Mucosa of descending colon (tissue), 3 donors: ENCODE results near the gene ADAP1. TPM values are rescaled to one million over a fixed set of nuclear protein-coding genes. Genes with fewer than 3 reads are reported as not detected.
"Not testable (repeated sequence)": the region's sequence is repeated elsewhere in the genome, so short reads cannot be mapped to it uniquely, and the experiment has no call there.

Experiments used
- ATAC-seq: fragments of 200-7000 bp; cut with Tn5 transposase; one replicate; pipeline ENCODE4 v1.9.1; 2020; ENCODE audit warnings: mild to moderate bottlenecking, moderate library complexity
- DNase-seq, 3 donors: peaks; one replicate each; pipeline ENCODE4 v3.0.0-alpha.2; 2020
- H3K36me3 ChIP-seq: fragments of 200-600 bp; one replicate; pipeline ENCODE4 v1.8.0; 2021; ENCODE audit warnings: low read depth, mild to moderate bottlenecking
- H3K4me1 ChIP-seq: fragments of 200-600 bp; one replicate; pipeline ENCODE4 v1.8.0; 2021; ENCODE audit warnings: low read depth, mild to moderate bottlenecking
- H3K4me3 ChIP-seq: fragments of 200-600 bp; one replicate; pipeline ENCODE4 v1.8.0; 2021; ENCODE audit warnings: mild to moderate bottlenecking
- H3K9me3 ChIP-seq: fragments of 200-600 bp; one replicate; pipeline ENCODE4 v1.8.0; 2021; ENCODE audit warnings: mild to moderate bottlenecking
- intact Hi-C, 2 donors: fragments of 100-400 bp; cut with DNase I in 1 of 2; cut with micrococcal nuclease in 1 of 2; formaldehyde crosslinking; loops; one replicate each; pipeline versions ENCODE4 v1.11.0 to v1.11.1; 2022; cut with DNase I, micrococcal nuclease
- total RNA-seq, 3 donors: library from RNA; stranded (reverse); fragmentation: NEBNext Ultra II Directional in 2 of 3; extraction: Animal tissue kit (Norgen Biotek cat#: 25700) in 2 of 3; gene quantifications; one replicate each; pipeline versions ENCODE4 v1.2.1 to v1.2.4, GENCODE V29; 2021 to 2023
- TF ChIP-seq, protein P1 (sequence below): fragments of 200-600 bp; IDR thresholded peaks from one replicate; pipeline ENCODE4 v1.8.0; 2022; ENCODE audit warnings: antibody characterized with exemption, mild to moderate bottlenecking
- donor health status: DM: no; HTN: no; CAD: no; lungs with moderate emphysema.
- donor health status: DM: no; HTN: no; CAD: no.
- donor health status: DM: no; HTN: yes; CAD: no.

ADAP1 gene
- total RNA-seq, 3 donors from 2014 or later = 80.7 to 153 (median 98.8) TPM

DNA sequence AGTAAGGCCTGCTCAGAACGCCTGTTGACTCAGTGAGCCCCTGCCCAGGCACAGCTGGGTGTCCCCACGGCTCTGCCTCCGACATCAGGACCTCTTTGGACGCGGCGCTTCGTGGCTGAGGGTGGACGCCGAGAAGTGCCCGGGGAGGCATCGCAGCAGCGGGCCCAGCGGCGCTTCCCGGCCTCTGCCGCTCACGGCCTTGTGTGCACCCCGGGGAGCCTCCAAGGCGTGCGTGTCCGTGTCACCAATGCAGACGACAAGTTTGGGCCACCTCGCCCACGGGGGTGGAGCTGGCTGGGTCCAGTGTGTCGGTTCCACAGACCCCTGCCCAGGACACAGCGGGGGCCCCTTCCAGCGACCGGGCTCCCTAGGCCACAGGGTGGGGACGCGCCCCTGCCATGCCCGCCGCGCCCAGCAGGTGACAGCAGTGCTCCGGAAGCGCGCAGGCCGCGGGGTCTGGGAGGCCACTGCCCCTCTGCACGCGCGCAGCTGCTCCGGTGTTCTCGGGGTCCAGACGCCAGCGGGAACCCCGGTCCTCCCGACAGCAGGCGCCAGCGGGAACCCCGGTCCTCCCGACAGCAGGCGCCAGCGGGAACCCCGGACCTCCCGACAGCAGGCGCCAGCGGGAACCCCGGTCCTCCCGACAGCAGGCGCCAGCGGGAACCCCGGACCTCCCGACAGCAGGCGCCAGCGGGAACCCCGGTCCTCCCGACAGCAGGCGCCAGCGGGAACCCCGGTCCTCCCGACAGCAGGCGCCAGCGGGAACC is 45.7 kb downstream of the ADAP1 start:
- H3K9me3 ChIP-seq, H3K36me3 ChIP-seq, intact Hi-C loops, H3K4me1 ChIP-seq, H3K4me3 ChIP-seq: not testable (repeated sequence)
- DNase-seq (peak; percentile 69 to 83 (median 82)), ATAC-seq (peak; percentile 77)
- TF ChIP-seq, protein P1, sequence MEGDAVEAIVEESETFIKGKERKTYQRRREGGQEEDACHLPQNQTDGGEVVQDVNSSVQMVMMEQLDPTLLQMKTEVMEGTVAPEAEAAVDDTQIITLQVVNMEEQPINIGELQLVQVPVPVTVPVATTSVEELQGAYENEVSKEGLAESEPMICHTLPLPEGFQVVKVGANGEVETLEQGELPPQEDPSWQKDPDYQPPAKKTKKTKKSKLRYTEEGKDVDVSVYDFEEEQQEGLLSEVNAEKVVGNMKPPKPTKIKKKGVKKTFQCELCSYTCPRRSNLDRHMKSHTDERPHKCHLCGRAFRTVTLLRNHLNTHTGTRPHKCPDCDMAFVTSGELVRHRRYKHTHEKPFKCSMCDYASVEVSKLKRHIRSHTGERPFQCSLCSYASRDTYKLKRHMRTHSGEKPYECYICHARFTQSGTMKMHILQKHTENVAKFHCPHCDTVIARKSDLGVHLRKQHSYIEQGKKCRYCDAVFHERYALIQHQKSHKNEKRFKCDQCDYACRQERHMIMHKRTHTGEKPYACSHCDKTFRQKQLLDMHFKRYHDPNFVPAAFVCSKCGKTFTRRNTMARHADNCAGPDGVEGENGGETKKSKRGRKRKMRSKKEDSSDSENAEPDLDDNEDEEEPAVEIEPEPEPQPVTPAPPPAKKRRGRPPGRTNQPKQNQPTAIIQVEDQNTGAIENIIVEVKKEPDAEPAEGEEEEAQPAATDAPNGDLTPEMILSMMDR = peak; percentile 76

DNA sequence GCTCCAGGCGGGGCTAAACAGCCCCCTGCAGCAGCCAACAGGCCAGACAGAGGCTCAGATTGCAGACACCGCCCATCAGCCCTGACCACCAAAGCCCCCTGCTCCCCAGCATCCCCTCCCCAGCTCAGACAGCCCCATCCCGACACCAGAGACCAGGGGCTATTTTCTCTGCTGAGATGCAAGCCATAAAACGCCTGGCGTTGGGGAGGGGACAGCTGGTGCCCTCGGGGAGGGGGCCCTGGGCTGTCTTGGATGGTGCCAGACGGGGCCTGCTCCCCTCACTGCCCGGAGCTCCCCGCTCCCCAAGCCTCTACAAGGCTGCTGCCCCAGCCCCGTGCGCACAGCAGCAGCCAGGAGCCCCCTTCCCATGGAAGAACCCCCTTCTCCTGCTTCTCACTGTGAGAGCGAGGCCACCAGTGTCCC is 46.3 kb downstream of the ADAP1 start:
- H3K36me3 ChIP-seq = no peaks in the 10 kb centered on the region

DNA sequence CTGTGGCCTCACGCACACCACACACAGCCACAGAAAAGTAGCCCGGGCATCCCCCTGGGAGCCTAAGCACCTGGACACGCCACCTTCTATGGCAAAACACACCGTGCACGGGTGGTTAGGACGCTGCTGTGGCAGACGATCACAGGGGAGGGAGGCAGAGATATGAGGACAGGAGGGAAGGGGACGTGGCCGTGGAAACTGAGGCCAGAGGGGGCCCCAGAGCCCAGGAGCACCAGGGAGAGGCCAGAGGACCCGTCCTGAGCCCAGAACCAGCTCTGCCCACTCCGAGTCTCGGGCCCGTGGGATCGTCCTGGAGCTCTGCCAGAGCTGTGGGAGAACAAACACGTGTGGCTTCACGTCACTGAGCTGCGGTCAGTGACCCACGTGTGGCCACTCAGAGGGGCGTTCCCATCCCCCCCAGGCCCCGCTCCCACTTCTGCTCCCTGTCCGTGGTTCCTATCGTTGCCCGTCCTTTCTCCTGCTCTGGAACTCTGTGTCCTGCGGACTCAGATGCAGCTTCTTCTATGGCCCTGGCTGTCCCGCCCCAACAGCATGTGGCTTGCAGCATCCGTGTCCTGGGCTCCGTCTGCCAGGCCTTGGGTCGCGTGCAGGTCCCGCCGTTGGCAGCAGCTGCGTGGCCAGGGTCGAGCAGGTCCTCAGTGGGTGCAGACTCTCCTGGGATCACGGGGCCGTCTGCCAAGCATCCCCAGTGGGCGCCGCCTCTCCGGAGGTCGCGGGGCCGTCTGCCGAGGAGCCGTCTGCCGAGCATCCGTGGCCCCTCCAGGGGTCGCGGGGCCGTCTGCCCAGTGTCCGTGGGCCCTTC is 47.1 kb downstream of the ADAP1 start:
- DNase-seq (no peak), ATAC-seq (no peak)
- intact Hi-C loops = no loop called here
- no peak overlapping the region for H3K4me3 ChIP-seq
- no peaks in the 10 kb centered on the region for H3K36me3 ChIP-seq
- TF ChIP-seq, protein P1 = no peak
- peaks cover 5% of the 10 kb centered on the region for H3K4me1 ChIP-seq
- H3K9me3 ChIP-seq = no peaks in the 10 kb centered on the region

More for the DNA sequence above, 46.3 kb downstream of the ADAP1 start:
- DNase-seq = no peak
- no peak overlapping the region for H3K4me3 ChIP-seq
- peaks cover 5% of the 10 kb centered on the region for H3K4me1 ChIP-seq
- ATAC-seq = no peak
- no peaks in the 10 kb centered on the region for H3K9me3 ChIP-seq
- TF ChIP-seq, protein P1 = no peak
- intact Hi-C loops = no loop called here

DNA sequence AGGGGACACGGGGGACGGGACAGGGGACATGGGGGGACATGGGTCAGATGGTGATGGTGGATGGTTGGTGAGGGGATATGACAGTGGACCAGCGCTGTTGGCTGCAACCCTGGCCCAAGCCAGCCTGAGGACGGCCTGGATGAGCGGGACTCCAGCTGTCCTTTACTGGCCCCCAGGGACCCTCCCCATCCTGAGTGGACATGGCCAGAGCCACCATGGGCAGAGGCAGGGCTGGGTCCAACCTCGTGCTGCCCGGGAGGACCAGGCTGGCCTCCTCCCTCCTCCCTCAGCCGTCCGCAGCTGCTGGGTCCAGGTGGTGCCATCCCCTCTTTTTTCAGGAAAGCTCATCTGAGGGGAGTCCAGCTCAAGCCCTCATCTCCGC is 47.7 kb downstream of the ADAP1 start:
- TF ChIP-seq, protein P1 = no peak
- ATAC-seq = no peak
- no peak overlapping the region for H3K4me3 ChIP-seq

DNA sequence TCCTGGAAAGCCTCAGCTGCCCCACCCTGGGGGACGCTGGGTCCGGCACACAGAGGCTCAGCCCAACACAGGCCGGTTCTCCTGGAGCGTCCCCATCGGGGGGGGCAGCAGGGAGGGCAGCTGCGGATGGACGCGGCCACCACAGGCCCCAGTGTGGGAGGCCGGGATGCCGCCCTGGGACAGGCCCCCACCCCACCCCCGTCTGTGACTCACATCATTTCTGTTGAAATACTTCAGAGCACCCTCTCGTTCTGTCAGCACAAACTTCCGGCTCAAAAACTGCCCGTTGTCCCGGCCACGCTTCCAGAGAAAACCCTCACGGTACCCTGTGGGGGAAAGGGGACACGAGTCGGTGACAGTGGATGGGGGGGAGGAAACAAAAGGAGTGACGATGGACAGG is 49.6 kb downstream of the ADAP1 start:
- no peaks in the 10 kb centered on the region for H3K9me3 ChIP-seq
- peaks cover 7% of the 10 kb centered on the region for H3K4me1 ChIP-seq
- no peak overlapping the region for H3K4me3 ChIP-seq
- no peaks in the 10 kb centered on the region for H3K36me3 ChIP-seq
- intact Hi-C loops = no loop called here
- DNase-seq (no peak), ATAC-seq (no peak)
- TF ChIP-seq, protein P1 = no peak

More for the DNA sequence above, 47.7 kb downstream of the ADAP1 start:
- peaks cover 5% of the 10 kb centered on the region for H3K4me1 ChIP-seq
- no peaks in the 10 kb centered on the region for H3K36me3 ChIP-seq
- DNase-seq = no peak
- intact Hi-C loops = no loop called here
- no peaks in the 10 kb centered on the region for H3K9me3 ChIP-seq
